K562 (cell line): ENCODE data around the gene TRMT1. TPM values are rescaled to one million over a fixed set of nuclear protein-coding genes. Genes with fewer than 3 reads are reported as not detected.

Experiments used
- ARHGAP35 ChIP-seq: fragments of 450-650 bp; IDR thresholded peaks from 2 replicates; pipeline ENCODE4 v1.6.1; 2018; ENCODE audit not compliant: partially characterized antibody
- ARID2 ChIP-seq: fragments of 450-650 bp; IDR thresholded peaks from 2 replicates; pipeline ENCODE4 v1.6.1; 2017; ENCODE audit warnings: antibody characterized with exemption, mild to moderate bottlenecking
- ARID4B ChIP-seq: sonication (generic); formaldehyde crosslinking; IDR thresholded peaks from 2 replicates; pipeline ENCODE4 v1.8.0; 2022; ENCODE audit warnings: mild to moderate bottlenecking, missing genetic modification reagents
- CCNT2 ChIP-seq: IDR thresholded peaks from 2 replicates; pipeline ENCODE4 v1.6.1; 2011; ENCODE audit warnings: borderline replicate concordance, low read depth, mild to moderate bottlenecking, moderate library complexity, mixed read lengths, low read length; ENCODE audit not compliant: insufficient read length; ENCODE audit errors: extremely low read depth
- CREB1 ChIP-seq, 2 experiments: sonication (generic) in 1 of 2; formaldehyde crosslinking in 1 of 2; IDR thresholded peaks; 2 replicates each; pipeline versions ENCODE4 v1.6.1 to v1.8.0; 2012 to 2022; ENCODE audit warnings: inconsistent platforms in 1 of 2, mild to moderate bottlenecking in 1 of 2, missing genetic modification reagents in 1 of 2, moderate library complexity in 1 of 2
- DDX20 ChIP-seq: fragments of 450-650 bp; IDR thresholded peaks from 2 replicates; pipeline ENCODE4 v1.6.1; 2016; ENCODE audit warnings: missing genetic modification characterization, low read depth, mild to moderate bottlenecking, missing compliant biosample characterization, moderate library complexity
- ETS2 ChIP-seq: IDR thresholded peaks from 2 replicates; pipeline ENCODE4 v1.6.1; 2016; ENCODE audit warnings: borderline replicate concordance, missing genetic modification characterization, mild to moderate bottlenecking, moderate library complexity, missing compliant biosample characterization; ENCODE audit not compliant: poor library complexity, severe bottlenecking
- ETV1 ChIP-seq: fragments of 450-650 bp; conservative IDR thresholded peaks from 2 replicates; pipeline ENCODE4 v1.6.1; 2016; ENCODE audit warnings: missing genetic modification characterization, control low read depth, low read depth, missing compliant biosample characterization
- HCFC1 ChIP-seq: IDR thresholded peaks from 2 replicates; pipeline ENCODE4 v1.6.1; 2012; ENCODE audit warnings: low read depth, low read length, improper control_type of control experiment
- HEY1 ChIP-seq: fragments of 250-450 bp; sonication (Bioruptor Pico); IDR thresholded peaks from 2 replicates; pipeline ENCODE4 v1.5.0; 2020; ENCODE audit warnings: mild to moderate bottlenecking, moderate library complexity, borderline replicate concordance
- KAT2B ChIP-seq: IDR thresholded peaks from one replicate; pipeline ENCODE4 v1.6.1; 2012; ENCODE audit warnings: low read depth, mild to moderate bottlenecking, control low read depth, inconsistent platforms, low read length, moderate library complexity
- KLF16 ChIP-seq: IDR thresholded peaks from 2 replicates; pipeline ENCODE4 v1.6.1; 2016; ENCODE audit warnings: antibody characterized with exemption
- MTA1 ChIP-seq: fragments of 450-650 bp; IDR thresholded peaks from 2 replicates; pipeline ENCODE4 v1.6.1; 2017; ENCODE audit warnings: borderline replicate concordance
- MTA3 ChIP-seq: fragments of 450-650 bp; formaldehyde crosslinking; IDR thresholded peaks from 2 replicates; pipeline ENCODE4 v1.6.1; 2017; ENCODE audit warnings: mild to moderate bottlenecking, borderline replicate concordance
- MYC ChIP-seq, 2 experiments: fragments of 250-450 bp in 1 of 2; sonication (Bioruptor Pico) in 1 of 2; IDR thresholded peaks; 2 replicates each; pipeline versions ENCODE4 v1.5.1 to v1.6.1; 2012 to 2021; ENCODE audit warnings: low read depth in 2 of 2, borderline replicate concordance in 1 of 2, improper control_type of control experiment in 1 of 2, low read length in 1 of 2, mild to moderate bottlenecking in 1 of 2, moderate library complexity in 1 of 2
- PHB ChIP-seq: fragments of 250-450 bp; sonication (Bioruptor Pico); IDR thresholded peaks from 2 replicates; pipeline ENCODE4 v1.5.0; 2021
- POLR2AphosphoS5 ChIP-seq: IDR thresholded peaks from 2 replicates; pipeline ENCODE4 v1.6.1; 2011; ENCODE audit warnings: mild to moderate bottlenecking, low read depth, low read length, moderate library complexity; ENCODE audit not compliant: control insufficient read depth, insufficient read depth
- SAP30 ChIP-seq: fragments of 200-600 bp; sonication (generic); IDR thresholded peaks from 2 replicates; pipeline ENCODE4 v1.6.1; 2012; ENCODE audit warnings: borderline replicate concordance, low read depth, mild to moderate bottlenecking, moderate library complexity, low read length, control low read depth, inconsistent platforms; ENCODE audit not compliant: insufficient read depth, poor library complexity, severe bottlenecking
- SIN3A ChIP-seq, 2 experiments: fragments of 150-350 bp in 1 of 2; IDR thresholded peaks; 2 replicates each; pipeline ENCODE4 v1.6.1; 2011 to 2016; ENCODE audit warnings: borderline replicate concordance in 2 of 2, low read depth in 2 of 2, low read length in 2 of 2, mild to moderate bottlenecking in 2 of 2, moderate library complexity in 2 of 2; ENCODE audit not compliant: control insufficient read depth in 1 of 2
- SP2 ChIP-seq: IDR thresholded peaks from 2 replicates; pipeline ENCODE4 v1.6.1; 2011; ENCODE audit warnings: mild to moderate bottlenecking, low read depth, low read length, moderate library complexity; ENCODE audit not compliant: poor library complexity, severe bottlenecking; ENCODE audit errors: extremely low read depth
- polyA plus RNA-seq, 8 experiments: library from polyadenylated mRNA; depleted of rRNA in 4 of 8; stranded (reverse) in 5 of 8; unstranded in 3 of 8; fragments of >200 nt; fragmentation: Nextera tagmentation in 2 of 8; fragmentation: Illumina TruSeq in 1 of 8; extraction: Ambion mirVana in 2 of 8; extraction: Trizol in 1 of 8; gene quantifications; 2 replicates each; pipeline versions ENCODE4 v1.2.1 to v1.2.3, GENCODE V29; 2011 to 2014; ENCODE audit warnings: inconsistent platforms in 1 of 8, missing spikeins in 1 of 8
- total RNA-seq, 7 experiments: library from RNA; depleted of rRNA in 6 of 7; stranded (reverse); fragments of >200 nt in 6 of 7; fragmentation: Illumina TruSeq in 2 of 7; extraction: Trizol in 2 of 7; gene quantifications; 2 replicates each; pipeline versions ENCODE4 v1.2.1 to v1.2.3, GENCODE V29; 2011 to 2021; ENCODE audit warnings: low replicate concordance in 1 of 7

Gene TRMT1
- total and polyA plus RNA-seq, 9 of the 15 experiments (the other 6 are each of a cell fraction or from before 2014, with no cell fraction given): 5.8 to 158 (median 54.3) TPM

DNA sequence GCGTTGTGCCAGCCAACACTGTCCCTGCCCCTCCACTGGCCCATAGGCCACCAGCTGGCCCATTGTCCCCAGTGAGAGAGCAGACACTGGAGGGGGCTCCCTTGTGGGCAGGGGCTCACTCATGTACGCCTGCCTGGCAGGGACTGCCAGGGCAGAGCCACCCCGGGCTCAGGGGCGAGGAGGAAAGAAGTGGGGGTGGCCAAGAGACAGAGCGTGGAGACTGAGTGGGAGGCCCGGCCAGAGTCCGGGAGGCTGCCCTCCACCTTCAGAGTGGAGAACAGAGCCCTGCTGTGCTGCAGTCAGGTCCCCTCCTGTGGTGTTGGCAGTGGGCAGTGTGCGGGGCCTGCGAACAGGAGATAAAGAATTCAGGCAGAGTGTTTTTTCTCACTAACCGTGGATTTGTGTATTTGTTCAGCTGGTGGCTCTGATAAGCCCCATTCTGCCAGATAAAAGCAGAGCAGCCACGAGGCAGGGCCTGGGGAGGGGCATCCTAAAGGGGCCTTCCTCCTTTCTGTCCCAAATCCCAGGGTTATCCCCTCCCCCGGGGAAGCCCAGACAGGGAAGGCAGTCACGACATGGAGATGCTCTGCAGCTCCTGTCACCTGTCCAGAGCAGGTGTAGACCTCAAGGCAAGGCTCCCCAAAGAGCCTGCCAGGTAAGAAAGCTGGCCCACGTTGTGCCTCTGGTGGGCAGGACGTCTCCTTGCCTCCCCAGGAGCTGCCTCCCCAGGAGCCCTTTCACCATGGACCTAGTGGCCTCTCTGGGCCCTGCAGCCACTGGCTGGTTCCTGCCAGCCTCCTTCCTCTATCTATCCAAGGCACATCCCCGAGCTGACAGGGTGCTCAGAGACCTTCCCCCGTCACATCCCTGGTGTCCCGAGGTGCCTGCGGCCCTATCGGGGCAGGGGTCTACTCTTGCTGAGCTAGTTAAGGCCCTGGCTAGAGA, 46.9 kb downstream of the TRMT1 start (continued):
- TF ChIP-seq ARID4B (CRISPR knock-in tag) (no peak), CCNT2 (peak; percentile 100), MTA1 (peak; percentile 94), ETS2 (tag) (no peak), ETV1 (tag) (peak; percentile 31; the same call in 1 of the 2 replicates), PHB (CRISPR knock-in tag) (no peak), ARID2 (no peak), HEY1 (CRISPR knock-in tag) (peak; percentile 74; the same call in 1 of the 2 replicates), POLR2AphosphoS5 (peak; percentile 97), CREB1 (IDR thresholded peaks at IDR 0.05) (peak; percentile 22; the same call in 1 of the 2 replicates), CREB1 (CRISPR knock-in tag; IDR thresholded peaks at IDR 0.05) (0 out of 2 replicates have a peak, but pooled peaks have one; percentile 15), SP2 (no peak), ARHGAP35 (peak; percentile 61), DDX20 (tag) (peak; percentile 41; the same call in 1 of the 2 replicates), KAT2B (no peak), SAP30 (peak; percentile 9), SIN3A (IDR thresholded peaks at IDR 0.05; ENCODE audit: borderline replicate concordance in 2 of 2, control insufficient read depth in 1 of 2, low read depth in 2 of 2, low read length in 2 of 2) (no peak), MYC (IDR thresholded peaks at IDR 0.05; ENCODE audit: low read depth, low read length) (peak; percentile 97), MYC (CRISPR knock-in tag; IDR thresholded peaks at IDR 0.05; ENCODE audit: borderline replicate concordance, low read depth) (0 out of 2 replicates have a peak, but pooled peaks have one; percentile 6), KLF16 (peak; percentile 98), HCFC1 (no peak), MTA3 (peak; percentile 96)
